Embryonic facial prominence (tissue), 1 donor: ENCODE measurements around the gene AEBP1.

Experiments used
- DNase-seq: peaks from one replicate; pipeline ENCODE4 v3.0.0-alpha.2; 2016; ENCODE audit errors: extremely low spot score

AEBP1 gene

GRCh38 chr7:44104860-44105771 is 971 bp downstream of the AEBP1 start:
- DNase-seq: no peak

GRCh38 chr7:44105832-44106231 is 1.7 kb downstream of the AEBP1 start:
- DNase-seq: no peak

GRCh38 chr7:44106311-44107065 is 2.3 kb downstream of the AEBP1 start:
- no peak for DNase-seq

- no peak for DNase-seq
Observed at GRCh38 chr7:44107116-44107960, 3.2 kb downstream of the AEBP1 start.

GRCh38 chr7:44107961-44108767 is 4.0 kb downstream of the AEBP1 start:
- DNase-seq: no peak

- no peak for DNase-seq
Observed at GRCh38 chr7:44108768-44109750, 4.9 kb downstream of the AEBP1 start.

GRCh38 chr7:44109991-44110390 is 5.8 kb downstream of the AEBP1 start:
- DNase-seq: no peak

- no peak for DNase-seq
Observed at GRCh38 chr7:44110719-44111635, 6.8 kb downstream of the AEBP1 start.

- DNase-seq: no peak
Observed at GRCh38 chr7:44111761-44112160, 7.6 kb downstream of the AEBP1 start.

- no peak for DNase-seq
Observed at GRCh38 chr7:44112231-44112996, 8.3 kb downstream of the AEBP1 start.

GRCh38 chr7:44112997-44113763 is 9.0 kb downstream of the AEBP1 start:
- DNase-seq: no peak

- no peak for DNase-seq
Observed at GRCh38 chr7:44113764-44114354, 9.7 kb downstream of the AEBP1 start.

- DNase-seq: no peak
Observed at GRCh38 chr7:44114586-44115310, 10.6 kb downstream of the AEBP1 start.

- no peak for DNase-seq
Observed at GRCh38 chr7:44116087-44116788, 12.1 kb downstream of the AEBP1 start.
